ENCODE results near the gene SAE1.
A peak's percentile ranks its signal among the peaks of the same experiment; 100 is the strongest.
"Not testable (repeated sequence)": the region's sequence is repeated elsewhere in the genome, so short reads cannot be mapped to it uniquely, and the experiment has no call there.

SAE1 gene

DNA sequence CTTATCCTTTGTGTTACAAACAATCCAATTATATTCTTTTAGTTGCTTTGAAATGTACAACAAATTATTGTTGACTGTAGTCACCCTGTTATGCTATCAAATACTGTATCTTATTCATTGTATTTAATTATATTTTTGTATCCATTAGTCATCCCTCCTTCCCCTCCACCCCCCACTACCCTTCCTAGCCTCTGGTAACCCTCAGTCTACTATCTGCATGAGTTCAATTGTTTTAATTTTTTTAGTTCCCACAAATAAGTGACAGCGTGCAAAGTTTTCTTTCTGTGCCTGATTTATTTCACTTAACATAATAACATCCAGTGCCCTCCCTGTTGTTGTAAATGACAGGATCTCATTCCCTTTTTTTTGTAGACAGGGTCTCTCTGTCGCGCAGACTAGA, 4.5 kb downstream of the SAE1 start:
- H3K27ac ChIP-seq: no peak overlapping the region
- TF ChIP-seq, protein P1, sequence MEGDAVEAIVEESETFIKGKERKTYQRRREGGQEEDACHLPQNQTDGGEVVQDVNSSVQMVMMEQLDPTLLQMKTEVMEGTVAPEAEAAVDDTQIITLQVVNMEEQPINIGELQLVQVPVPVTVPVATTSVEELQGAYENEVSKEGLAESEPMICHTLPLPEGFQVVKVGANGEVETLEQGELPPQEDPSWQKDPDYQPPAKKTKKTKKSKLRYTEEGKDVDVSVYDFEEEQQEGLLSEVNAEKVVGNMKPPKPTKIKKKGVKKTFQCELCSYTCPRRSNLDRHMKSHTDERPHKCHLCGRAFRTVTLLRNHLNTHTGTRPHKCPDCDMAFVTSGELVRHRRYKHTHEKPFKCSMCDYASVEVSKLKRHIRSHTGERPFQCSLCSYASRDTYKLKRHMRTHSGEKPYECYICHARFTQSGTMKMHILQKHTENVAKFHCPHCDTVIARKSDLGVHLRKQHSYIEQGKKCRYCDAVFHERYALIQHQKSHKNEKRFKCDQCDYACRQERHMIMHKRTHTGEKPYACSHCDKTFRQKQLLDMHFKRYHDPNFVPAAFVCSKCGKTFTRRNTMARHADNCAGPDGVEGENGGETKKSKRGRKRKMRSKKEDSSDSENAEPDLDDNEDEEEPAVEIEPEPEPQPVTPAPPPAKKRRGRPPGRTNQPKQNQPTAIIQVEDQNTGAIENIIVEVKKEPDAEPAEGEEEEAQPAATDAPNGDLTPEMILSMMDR (conservative IDR thresholded peaks at IDR 0.05): no peak
- no peak for TF ChIP-seq ZFX (IDR thresholded peaks at IDR 0.05)

- not testable (repeated sequence) for H3K27ac ChIP-seq
These were observed 10.6 kb downstream of the SAE1 start for GRCh38 chr19:47141252-47141651.

- no peak for TF ChIP-seq ZFX (IDR thresholded peaks at IDR 0.05)
- TF ChIP-seq, protein P1 (conservative IDR thresholded peaks at IDR 0.05): no peak
- peak overlapping the region; percentile 4; the same call in 1 of the 2 replicates for H3K27ac ChIP-seq
These were observed 11.1 kb downstream of the SAE1 start for GRCh38 chr19:47141695-47142094.

DNA sequence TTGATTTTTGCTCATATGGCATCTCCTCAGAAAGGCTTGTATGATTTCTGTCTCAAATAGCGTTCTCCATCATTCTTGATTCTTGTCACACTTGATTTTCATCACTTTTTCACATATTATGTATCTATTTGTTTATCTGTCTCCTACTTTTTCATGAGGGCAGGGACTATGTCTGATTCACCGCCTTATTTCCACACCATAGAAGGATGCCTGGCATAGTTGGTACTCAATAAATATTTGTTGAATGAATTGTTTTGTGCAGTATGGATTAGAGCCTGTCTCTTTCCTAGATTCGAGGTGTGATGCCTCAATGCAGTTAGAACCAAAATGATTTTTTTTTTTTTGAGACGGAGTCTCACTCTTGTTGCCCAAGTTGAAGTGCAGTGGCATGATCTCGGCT, 12.1 kb downstream of the SAE1 start:
- H3K27ac ChIP-seq: peak overlapping the region; percentile 67
- TF ChIP-seq, protein P1 (conservative IDR thresholded peaks at IDR 0.05): no peak

DNA sequence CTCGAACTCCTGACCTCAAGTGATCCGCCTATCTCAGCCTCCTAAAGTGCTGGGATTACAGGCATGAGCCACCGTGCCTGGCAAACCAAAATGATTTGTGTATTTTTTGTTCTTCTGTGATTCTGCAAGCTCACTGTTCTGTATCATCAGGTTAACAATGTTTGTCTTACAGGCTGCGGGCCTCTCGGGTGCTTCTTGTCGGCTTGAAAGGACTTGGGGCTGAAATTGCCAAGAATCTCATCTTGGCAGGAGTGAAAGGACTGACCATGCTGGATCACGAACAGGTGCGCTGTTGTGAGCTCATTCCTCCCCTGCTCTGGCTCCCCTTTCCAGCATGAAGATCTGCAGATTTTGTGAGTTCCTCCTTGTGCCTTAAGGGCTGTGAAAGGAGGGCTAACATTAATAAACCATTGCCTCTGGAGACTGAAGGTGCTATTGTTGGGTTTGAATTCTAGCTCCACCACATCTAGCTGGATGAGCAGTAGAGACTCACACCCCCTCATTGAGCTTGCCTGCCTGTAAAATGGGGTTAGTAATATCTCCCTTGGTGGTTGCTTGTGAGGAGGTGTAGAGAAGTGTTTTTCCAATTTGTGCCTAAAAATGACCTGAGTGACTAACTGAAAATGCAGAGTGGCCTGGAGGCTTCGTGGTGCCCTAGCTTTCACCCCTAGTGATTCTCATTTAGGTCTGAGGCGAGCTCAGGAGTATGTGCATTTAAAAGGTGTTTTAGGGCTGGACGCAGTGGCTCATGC, 12.9 kb downstream of the SAE1 start:
- H3K27ac ChIP-seq: peak overlapping the region; percentile 67
- TF ChIP-seq, protein P1 (conservative IDR thresholded peaks at IDR 0.05): no peak
- no peak for TF ChIP-seq ZFX (IDR thresholded peaks at IDR 0.05)

DNA sequence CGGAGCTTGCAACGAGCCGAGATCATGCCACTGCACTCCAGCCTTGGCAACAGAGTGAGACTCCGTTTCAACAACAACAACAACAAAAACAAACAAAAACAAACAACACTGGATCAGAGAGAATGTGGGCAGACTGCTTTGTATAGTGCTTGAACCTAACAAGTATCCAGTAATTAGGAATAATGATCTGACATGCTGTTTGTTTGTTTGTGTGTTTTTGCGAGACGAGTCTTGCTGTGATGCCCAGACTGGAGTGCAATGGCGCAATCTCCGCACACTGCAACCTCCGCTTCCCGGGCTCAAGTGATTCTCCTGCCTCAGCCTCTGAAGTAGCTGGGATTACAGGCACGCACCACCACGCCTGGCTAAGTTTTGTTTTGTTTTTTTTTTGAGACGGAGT, 14.0 kb downstream of the SAE1 start:
- peak overlapping the region; percentile 67; the same call in 1 of the 2 replicates for H3K27ac ChIP-seq
- no peak for TF ChIP-seq ZFX (IDR thresholded peaks at IDR 0.05)
- TF ChIP-seq, protein P1 (conservative IDR thresholded peaks at IDR 0.05): no peak

DNA sequence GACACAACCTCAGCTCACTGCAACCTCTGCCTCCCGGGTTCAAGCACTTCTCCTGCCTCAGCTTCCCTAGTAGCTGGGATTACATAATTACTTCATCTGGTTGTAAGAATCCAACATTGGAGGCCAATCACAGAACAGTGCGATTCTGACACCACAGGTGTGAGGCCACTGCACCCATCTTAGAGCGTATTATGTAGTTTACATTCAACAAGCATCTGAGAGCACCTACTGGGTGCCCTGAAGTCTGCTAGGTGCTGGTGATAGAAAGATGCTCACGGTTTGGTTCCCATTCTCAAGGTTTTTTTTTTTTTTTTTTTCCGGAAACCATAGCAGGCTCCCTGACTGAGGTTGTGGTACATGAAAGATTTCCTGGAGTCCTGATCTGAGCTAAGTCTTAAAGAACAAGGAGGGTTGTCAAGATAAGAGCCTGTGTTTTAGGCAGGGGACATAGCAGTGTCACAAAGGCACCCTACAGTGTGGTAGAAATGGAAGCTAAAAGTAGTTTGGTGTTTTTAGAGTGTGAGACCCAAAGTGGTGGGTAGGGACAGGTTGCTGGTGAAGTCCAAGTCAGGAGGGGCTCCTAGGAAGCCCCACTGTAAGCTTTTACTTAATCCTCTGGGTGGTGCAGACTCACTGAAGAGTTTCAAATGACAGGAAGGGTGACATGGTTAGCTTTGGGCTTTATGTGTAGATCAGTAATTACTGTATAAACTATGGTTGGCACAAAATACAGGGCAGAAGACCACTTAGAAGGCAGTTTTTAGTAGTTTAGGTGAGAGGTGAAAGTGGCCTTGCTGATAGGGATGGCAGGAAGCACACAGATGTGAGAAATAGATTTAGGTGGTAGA, 15.2 kb downstream of the SAE1 start:
- H3K27ac ChIP-seq: no peak overlapping the region
- TF ChIP-seq, protein P1 (conservative IDR thresholded peaks at IDR 0.05): no peak
- no peak for TF ChIP-seq ZFX (IDR thresholded peaks at IDR 0.05)
